Lower leg skin (tissue), 4 donors: ENCODE results near the gene MYORG. TPM values are rescaled to one million over a fixed set of nuclear protein-coding genes. Genes with fewer than 3 reads are reported as not detected.

Experiments used
- DNase-seq, 2 donors: peaks; one replicate each; pipeline ENCODE4 v3.0.0-alpha.2; 2019; ENCODE audit warnings: low spot score in 2 of 2
- H3K4me3 ChIP-seq: fragments of 200-600 bp; sonication (generic); 2 replicates; pipeline ENCODE4 v1.5.1; 2017; ENCODE audit warnings: mild to moderate bottlenecking, low read depth; ENCODE audit not compliant: poor library complexity, severe bottlenecking
- CTCF ChIP-seq, 3 donors: fragments of 450-650 bp; IDR thresholded peaks; one replicate each; pipeline ENCODE4 v1.5.1; 2016; ENCODE audit warnings: antibody characterized with exemption in 3 of 3, mild to moderate bottlenecking in 3 of 3, moderate library complexity in 2 of 3
- POLR2A ChIP-seq, 2 donors: fragments of 450-650 bp; IDR thresholded peaks; one replicate each; pipeline ENCODE4 v1.6.1; 2016 to 2017; ENCODE audit warnings: antibody characterized with exemption in 2 of 2, mild to moderate bottlenecking in 1 of 2, moderate library complexity in 1 of 2
- WGBS, 2 donors: methylation state at CpG; one replicate each; pipeline ENCODE4 v1.1.5; 2018; 5-methylcytosine and 5-hydroxymethylcytosine counted together
- intact Hi-C: fragments of 100-400 bp; cut with DNase I; formaldehyde crosslinking; loops from one replicate; pipeline ENCODE4 v1.15.0; 2023; ENCODE audit warnings: low total_unique reads
- total RNA-seq, 4 donors: library from RNA; depleted of rRNA; stranded (reverse); fragments of >200 nt; gene quantifications; one replicate each; pipeline ENCODE4 v1.1.0, GENCODE V29; 2016

The MYORG gene
- total RNA-seq, 4 donors from 2014 or later = 4.3 to 13.6 (median 6.1) TPM

- 67 to 87% methylated on average over 2 of the region's 2 CpGs for WGBS, 2 donors
- TF ChIP-seq CTCF (IDR thresholded peaks at IDR 0.05) = no peak
- TF ChIP-seq POLR2A (IDR thresholded peaks at IDR 0.05) = no peak
- intact Hi-C loops = no loop called here
- H3K4me3 ChIP-seq = no peak overlapping the region
- no peak for DNase-seq
Observed at GRCh38 chr9:34409154-34409553, 32.5 kb upstream of the MYORG start.

GRCh38 chr9:34408173-34408572 lies 31.5 kb upstream of the MYORG start:
- H3K4me3 ChIP-seq = no peak overlapping the region
- WGBS, 2 donors = 88 to 92% methylated on average over 1 of the region's 1 CpG
- intact Hi-C loops = no loop called here
- DNase-seq = no peak
- no peak for TF ChIP-seq POLR2A (IDR thresholded peaks at IDR 0.05)
- no peak for TF ChIP-seq CTCF (IDR thresholded peaks at IDR 0.05)

- no peak for DNase-seq
- TF ChIP-seq POLR2A (IDR thresholded peaks at IDR 0.05) (no peak), CTCF (IDR thresholded peaks at IDR 0.05) (no peak)
- intact Hi-C loops = no loop called here
- no peak overlapping the region for H3K4me3 ChIP-seq
- WGBS, 2 donors = 78 to 92% methylated on average over 1 of the region's 1 CpG
Observed at GRCh38 chr9:34406219-34406618, 29.5 kb upstream of the MYORG start.

- no peak for TF ChIP-seq POLR2A (IDR thresholded peaks at IDR 0.05)
- TF ChIP-seq CTCF (IDR thresholded peaks at IDR 0.05) = no peak
- no peak overlapping the region for H3K4me3 ChIP-seq
- no peak for DNase-seq
- WGBS, 2 donors = 82 to 83% methylated on average over 7 of the region's 7 CpGs
- intact Hi-C loops = no loop called here
Observed at GRCh38 chr9:34405719-34406118, 29.0 kb upstream of the MYORG start.

GRCh38 chr9:34403554-34404380 lies 27.1 kb upstream of the MYORG start:
- TF ChIP-seq CTCF (IDR thresholded peaks at IDR 0.05) (peak in 2 of 3 donors; percentile 27 to 81), POLR2A (IDR thresholded peaks at IDR 0.05) (no peak)
- no peak overlapping the region for H3K4me3 ChIP-seq
- intact Hi-C loops = no loop called here
- peak; percentile 62 to 89 for DNase-seq
